Tibial artery (tissue), 4 donors: ENCODE measurements around the gene SNX9.
A peak's percentile ranks its signal among the peaks of the same experiment; 100 is the strongest.

Experiments used
- DNase-seq, 2 donors: peaks; one replicate each; pipeline ENCODE4 v3.0.0-alpha.2; 2019
- H3K27ac ChIP-seq, 2 donors: fragments of 200-600 bp; sonication (generic) in 1 of 2; 1 replicate in 1 of 2; 2 replicates in 1 of 2; pipeline ENCODE4 v1.5.1; 2018 to 2019; ENCODE audit warnings: mild to moderate bottlenecking in 1 of 2
- H3K27me3 ChIP-seq, 2 donors: fragments of 200-600 bp; sonication (generic) in 1 of 2; one replicate each; pipeline versions ENCODE4 v1.5.1 to v1.6.0; 2016 to 2019
- H3K36me3 ChIP-seq, 3 donors: fragments of 200-600 bp; sonication (generic) in 2 of 3; one replicate each; pipeline ENCODE4 v1.5.1; 2016 to 2019; ENCODE audit warnings: mild to moderate bottlenecking in 2 of 3
- H3K4me1 ChIP-seq, 4 donors: fragments of 200-600 bp; sonication (generic) in 2 of 4; 1 replicate in 3 of 4; 2 replicates in 1 of 4; pipeline ENCODE4 v1.5.1; 2016 to 2019
- H3K4me3 ChIP-seq, 2 donors: fragments of 200-600 bp; sonication (generic) in 1 of 2; 1 replicate in 1 of 2; 2 replicates in 1 of 2; pipeline ENCODE4 v1.5.1; 2018 to 2019; ENCODE audit warnings: mild to moderate bottlenecking in 2 of 2
- H3K9me3 ChIP-seq, 3 donors: fragments of 200-600 bp; sonication (generic) in 1 of 3; one replicate each; pipeline ENCODE4 v1.5.1; 2016 to 2019
- intact Hi-C: fragments of 100-400 bp; cut with DNase I; formaldehyde crosslinking; loops from one replicate; pipeline ENCODE4 v1.15.0; 2023; ENCODE audit warnings: low total_unique reads
- TF ChIP-seq, protein P1 (sequence below), 2 experiments: fragments of 200-600 bp in 1 of 2; fragments of 450-650 bp in 1 of 2; IDR thresholded peaks; one replicate each; pipeline ENCODE4 v1.5.1; 2017 to 2019; ENCODE audit warnings: antibody characterized with exemption in 2 of 2, mild to moderate bottlenecking in 1 of 2, moderate library complexity in 1 of 2

SNX9 gene

DNA sequence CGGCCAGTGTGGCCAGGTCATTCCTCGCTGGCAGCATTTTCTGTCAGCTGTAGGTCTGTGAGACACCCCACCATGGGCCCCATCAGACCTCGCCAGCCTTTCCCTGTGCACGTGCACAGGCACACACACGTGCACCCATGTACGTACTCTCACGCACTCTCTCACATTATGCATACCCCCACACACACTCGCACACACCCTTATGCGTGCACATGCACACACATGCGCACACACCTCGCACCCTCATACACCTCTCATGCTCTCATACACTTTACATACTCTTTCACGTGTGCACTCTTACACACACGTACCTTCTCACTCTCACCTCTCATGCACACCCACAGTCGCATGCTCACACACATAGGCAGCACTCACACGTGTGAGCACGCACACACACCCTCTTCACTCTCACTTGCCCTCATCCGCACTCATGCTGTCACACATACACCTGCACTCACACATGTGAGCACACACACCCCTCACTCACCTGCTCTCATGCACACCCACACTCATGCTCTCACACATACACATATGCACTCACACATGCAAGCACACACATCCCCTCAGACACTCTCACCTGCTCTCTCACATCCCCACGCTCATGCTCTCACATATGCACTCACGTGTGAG, 46.7 kb downstream of the SNX9 start:
- Histone ChIP-seq H3K27ac (no peak overlapping the region), H3K27me3 (no peaks in the 10 kb centered on the region), H3K9me3 (no peaks in the 10 kb centered on the region), H3K36me3 (peaks cover 10 to 30% (median 29%) of the 10 kb centered on the region in 3 donors), H3K4me3 (no peak overlapping the region), H3K4me1 (peaks cover 0 to 22% (median 8%) of the 10 kb centered on the region in 4 donors)
- intact Hi-C loops, result loop anchor here (5.0 kb wide), 1 partner anchor 112 kb away; no protein-coding TSS in a partner anchor
- TF ChIP-seq, protein P1, sequence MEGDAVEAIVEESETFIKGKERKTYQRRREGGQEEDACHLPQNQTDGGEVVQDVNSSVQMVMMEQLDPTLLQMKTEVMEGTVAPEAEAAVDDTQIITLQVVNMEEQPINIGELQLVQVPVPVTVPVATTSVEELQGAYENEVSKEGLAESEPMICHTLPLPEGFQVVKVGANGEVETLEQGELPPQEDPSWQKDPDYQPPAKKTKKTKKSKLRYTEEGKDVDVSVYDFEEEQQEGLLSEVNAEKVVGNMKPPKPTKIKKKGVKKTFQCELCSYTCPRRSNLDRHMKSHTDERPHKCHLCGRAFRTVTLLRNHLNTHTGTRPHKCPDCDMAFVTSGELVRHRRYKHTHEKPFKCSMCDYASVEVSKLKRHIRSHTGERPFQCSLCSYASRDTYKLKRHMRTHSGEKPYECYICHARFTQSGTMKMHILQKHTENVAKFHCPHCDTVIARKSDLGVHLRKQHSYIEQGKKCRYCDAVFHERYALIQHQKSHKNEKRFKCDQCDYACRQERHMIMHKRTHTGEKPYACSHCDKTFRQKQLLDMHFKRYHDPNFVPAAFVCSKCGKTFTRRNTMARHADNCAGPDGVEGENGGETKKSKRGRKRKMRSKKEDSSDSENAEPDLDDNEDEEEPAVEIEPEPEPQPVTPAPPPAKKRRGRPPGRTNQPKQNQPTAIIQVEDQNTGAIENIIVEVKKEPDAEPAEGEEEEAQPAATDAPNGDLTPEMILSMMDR (IDR thresholded peaks at IDR 0.05), result no peak
- DNase-seq, result no peak

DNA sequence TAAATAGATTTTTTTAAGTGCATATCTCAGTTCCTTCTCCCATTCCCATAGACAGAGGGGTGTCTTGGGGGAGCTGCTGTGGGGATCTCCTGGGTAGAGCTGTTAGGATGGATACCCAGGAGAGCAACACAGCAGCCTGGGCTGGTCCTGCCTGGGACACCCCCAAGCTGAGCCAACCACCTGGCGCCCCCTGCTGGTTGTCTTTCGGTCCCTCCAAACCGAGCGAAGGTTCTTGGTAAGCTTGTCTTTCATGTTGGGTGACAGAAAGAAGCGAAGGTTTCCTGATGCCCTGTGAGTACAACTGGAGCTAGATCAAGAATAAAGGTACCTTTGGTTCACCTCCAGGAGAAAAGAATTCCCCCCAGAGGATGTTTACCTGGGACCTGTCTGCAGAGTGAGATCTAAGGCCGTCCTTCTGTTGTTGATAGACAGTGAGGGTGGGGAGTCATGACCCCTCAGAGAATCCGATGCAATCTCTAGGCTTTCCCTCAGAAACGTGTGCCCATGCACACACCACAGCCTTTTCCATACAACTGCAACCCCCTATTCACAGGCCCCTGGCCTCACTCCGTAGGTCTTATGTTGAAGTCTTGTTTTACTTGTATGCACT, 50.8 kb downstream of the SNX9 start:
- DNase-seq, result peak; percentile 62 to 84
- TF ChIP-seq, protein P1 (IDR thresholded peaks at IDR 0.05), result peak; percentile 73 to 77

GRCh38 chr6:157877149-157877548, 54.1 kb downstream of the SNX9 start:
- Histone ChIP-seq H3K36me3 (peaks cover 36 to 37% (median 36%) of the 10 kb centered on the region in 3 donors), H3K27me3 (no peaks in the 10 kb centered on the region), H3K4me1 (peaks cover 0 to 3% (median 0%) of the 10 kb centered on the region in 4 donors), H3K9me3 (no peaks in the 10 kb centered on the region), H3K4me3 (no peak overlapping the region), H3K27ac (no peak overlapping the region)
- DNase-seq, result no peak
- intact Hi-C loops, result no loop called here
- TF ChIP-seq, protein P1 (IDR thresholded peaks at IDR 0.05), result no peak

More for the DNA sequence above, 50.8 kb downstream of the SNX9 start:
- H3K27ac ChIP-seq, result no peak overlapping the region
- H3K4me3 ChIP-seq, result no peak overlapping the region
- intact Hi-C loops, result loop anchor here (5.0 kb wide), 1 partner anchor 117 kb away; no protein-coding TSS in a partner anchor
- no peaks in the 10 kb centered on the region for H3K9me3 ChIP-seq
- peaks cover 0 to 3% (median 0%) of the 10 kb centered on the region in 4 donors for H3K4me1 ChIP-seq
- no peaks in the 10 kb centered on the region for H3K27me3 ChIP-seq
- H3K36me3 ChIP-seq, result peaks cover 41 to 54% (median 49%) of the 10 kb centered on the region in 3 donors

- no peaks in the 10 kb centered on the region for H3K9me3 ChIP-seq
- no peak for DNase-seq
- H3K27ac ChIP-seq, result no peak overlapping the region
- H3K27me3 ChIP-seq, result no peaks in the 10 kb centered on the region
- peaks cover 31 to 37% (median 31%) of the 10 kb centered on the region in 3 donors for H3K36me3 ChIP-seq
- no peak overlapping the region for H3K4me3 ChIP-seq
- intact Hi-C loops, result no loop called here
- no peaks in the 10 kb centered on the region for H3K4me1 ChIP-seq
- TF ChIP-seq, protein P1 (IDR thresholded peaks at IDR 0.05), result no peak
Measured at GRCh38 chr6:157877573-157878438, 54.8 kb downstream of the SNX9 start.

DNA sequence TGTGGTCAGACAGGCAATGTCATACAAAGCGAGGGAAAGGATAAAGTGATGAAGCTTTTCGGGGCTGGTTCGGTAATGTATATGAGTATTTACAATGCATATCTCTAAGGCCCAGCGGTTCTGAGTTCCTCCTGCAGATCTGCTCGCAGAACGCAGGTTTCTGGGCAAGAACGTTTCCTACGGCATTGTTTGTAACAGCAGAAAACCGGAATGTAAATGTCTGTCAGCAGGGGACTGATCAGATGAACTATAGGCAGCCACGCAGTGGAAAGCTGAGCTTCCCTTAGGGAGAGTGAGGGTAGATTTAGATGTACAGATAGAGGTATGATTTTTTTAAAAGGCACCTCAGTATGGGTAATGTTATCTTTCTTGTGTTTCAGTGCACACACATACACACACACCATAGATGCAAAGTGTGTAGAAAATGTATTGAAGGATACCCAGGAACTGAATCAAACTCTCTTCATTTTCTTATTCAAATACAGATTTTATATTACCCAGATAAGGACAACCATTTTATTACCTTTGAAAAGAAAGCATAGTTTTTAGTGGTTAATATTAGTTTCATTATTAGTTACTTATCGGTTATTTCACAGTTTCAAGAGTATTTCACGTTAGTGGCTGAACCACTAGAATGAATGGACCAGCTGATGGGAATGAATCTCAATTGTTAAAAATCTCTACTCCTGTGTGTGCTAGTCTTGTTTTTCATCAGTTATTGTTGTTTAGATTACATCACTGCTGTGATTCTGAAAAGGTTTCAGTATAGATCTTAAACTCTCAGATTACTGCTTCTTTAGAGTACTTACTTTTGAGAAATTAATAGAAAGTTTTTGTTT, 56.2 kb downstream of the SNX9 start:
- H3K4me3 ChIP-seq, result no peak overlapping the region
- H3K27ac ChIP-seq, result no peak overlapping the region
- no peaks in the 10 kb centered on the region for H3K27me3 ChIP-seq
- TF ChIP-seq, protein P1 (IDR thresholded peaks at IDR 0.05), result no peak
- H3K9me3 ChIP-seq, result no peaks in the 10 kb centered on the region
- intact Hi-C loops, result no loop called here
- H3K4me1 ChIP-seq, result no peaks in the 10 kb centered on the region
- H3K36me3 ChIP-seq, result peaks cover 31 to 36% (median 31%) of the 10 kb centered on the region in 3 donors
- no peak for DNase-seq
